Vagina (tissue), 2 donors: ENCODE data around the gene SETD1A.

Experiments used
- CTCF ChIP-seq, 3 experiments: fragments of 450-650 bp in 2 of 3; fragments of 200-600 bp in 1 of 3; sonication (generic) in 1 of 3; IDR thresholded peaks; one replicate each; pipeline ENCODE4 v1.5.1; 2017 to 2019; ENCODE audit warnings: antibody characterized with exemption in 3 of 3, mild to moderate bottlenecking in 2 of 3, moderate library complexity in 2 of 3
- POLR2A ChIP-seq, 2 donors: fragments of 450-650 bp; IDR thresholded peaks; one replicate each; pipeline ENCODE4 v1.6.1; 2017; ENCODE audit warnings: antibody characterized with exemption in 2 of 2, mild to moderate bottlenecking in 2 of 2, moderate library complexity in 2 of 2

- TF ChIP-seq CTCF (IDR thresholded peaks at IDR 0.05) (no peak), POLR2A (IDR thresholded peaks at IDR 0.05) (no peak)
Observed at GRCh38 chr16:30986129-30986991, 28.8 kb downstream of the SETD1A start.
